Activated naive CD4-positive, alpha-beta T cell treated with anti-CD3 and anti-CD28 coated beads, Interleukin-2, amount 50 U/mL, for 24 hours (primary cell): ENCODE measurements around the gene ODAD2.
"Not testable (repeated sequence)": the region's sequence is repeated elsewhere in the genome, so short reads cannot be mapped to it uniquely, and the experiment has no call there.

Experiments
- H3K27ac Mint-ChIP-seq: one replicate; pipeline ENCODE4 v1.8.0; 2021; ENCODE audit warnings: mild to moderate bottlenecking, mixed read lengths
- H3K27me3 Mint-ChIP-seq: one replicate; pipeline ENCODE4 v1.8.0; 2021; ENCODE audit warnings: mixed read lengths
- H3K36me3 Mint-ChIP-seq: one replicate; pipeline ENCODE4 v1.8.0; 2021; ENCODE audit warnings: mixed read lengths
- H3K4me1 Mint-ChIP-seq: one replicate; pipeline ENCODE4 v1.8.0; 2021; ENCODE audit warnings: mixed read lengths
- H3K4me3 Mint-ChIP-seq: one replicate; pipeline ENCODE4 v1.8.0; 2021; ENCODE audit warnings: mild to moderate bottlenecking, mixed read lengths
- H3K9me3 Mint-ChIP-seq: one replicate; pipeline ENCODE4 v1.8.0; 2021; ENCODE audit warnings: mixed read lengths

Gene ODAD2

DNA sequence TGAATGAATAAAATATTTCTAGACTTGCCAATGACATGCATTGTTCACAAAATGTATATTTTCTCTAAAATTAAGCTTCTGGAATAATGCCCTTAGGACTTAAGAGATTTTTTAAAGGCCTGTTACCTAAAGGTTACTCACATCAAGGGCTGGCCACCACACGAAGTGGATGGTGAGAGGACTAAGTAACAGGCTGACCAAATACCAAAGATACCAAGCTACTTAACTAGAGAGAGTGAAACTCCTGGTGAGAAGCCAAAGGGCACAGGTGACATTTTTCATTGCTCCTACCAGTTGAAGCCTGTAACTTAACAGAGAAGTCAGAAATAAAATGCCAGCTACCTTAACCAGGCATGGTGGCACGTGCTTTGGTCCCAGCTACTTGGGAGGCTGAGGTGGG is 9.5 kb downstream of the ODAD2 start:
- H3K27me3 Mint-ChIP-seq, H3K4me1 Mint-ChIP-seq, H3K4me3 Mint-ChIP-seq, H3K9me3 Mint-ChIP-seq, H3K36me3 Mint-ChIP-seq, H3K27ac Mint-ChIP-seq: not testable (repeated sequence)

DNA sequence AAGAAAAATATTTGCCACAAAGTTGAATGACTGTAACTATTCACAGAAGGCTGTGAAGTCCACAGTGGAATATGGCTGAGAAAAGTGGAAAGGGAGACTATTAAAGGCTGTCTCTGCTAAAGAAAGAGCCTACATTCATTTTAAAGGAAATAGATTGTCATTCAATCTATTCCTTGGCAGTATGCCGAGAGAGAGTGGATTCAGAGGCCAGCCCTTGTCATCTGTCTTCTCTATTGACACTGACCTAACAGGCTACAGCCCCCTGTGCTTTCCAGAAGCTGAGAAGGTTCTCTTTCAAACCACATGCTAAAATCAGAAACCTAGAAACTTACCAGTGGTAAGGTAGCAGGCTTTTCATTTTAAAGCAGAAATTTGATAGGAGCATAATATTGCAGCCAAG is 12.1 kb downstream of the ODAD2 start:
- Mint-ChIP-seq H3K36me3 (no peaks in the 10 kb centered on the region), H3K4me1 (no peaks in the 10 kb centered on the region), H3K9me3 (no peaks in the 10 kb centered on the region), H3K27me3 (peaks cover 8% of the 10 kb centered on the region), H3K27ac (no peak overlapping the region), H3K4me3 (no peak overlapping the region)

DNA sequence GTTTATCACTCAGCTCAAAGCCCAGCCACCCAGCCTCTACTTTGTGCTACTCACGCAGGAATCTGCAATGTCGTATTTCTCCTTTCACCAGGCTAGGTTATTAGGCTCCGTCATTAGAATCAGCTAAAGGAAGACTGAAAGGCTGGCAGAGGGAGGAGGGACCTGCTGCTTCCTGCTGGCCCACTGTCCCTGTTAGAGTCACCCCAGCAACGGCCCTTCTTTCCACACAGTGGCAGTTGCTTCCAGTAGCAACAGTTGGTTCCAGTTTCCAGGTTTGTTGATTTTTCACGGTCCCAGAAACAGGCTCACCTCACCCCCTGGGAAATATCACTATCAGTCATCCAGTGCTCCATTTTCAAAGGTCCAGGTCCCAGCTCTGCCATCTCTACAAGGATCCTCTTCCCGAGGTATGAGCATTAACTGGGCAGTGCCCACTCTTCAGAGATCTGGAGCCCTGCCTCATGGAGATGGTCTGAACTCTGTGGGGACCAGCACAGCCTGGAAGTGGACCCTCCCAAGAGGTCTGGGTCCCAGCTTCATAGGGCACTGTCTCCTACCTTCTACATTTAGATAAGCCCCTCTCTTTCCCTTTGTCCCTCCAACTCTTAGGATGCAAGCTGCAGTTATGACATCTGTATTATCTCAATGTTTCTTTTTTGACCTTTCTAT is 15.9 kb downstream of the ODAD2 start:
- peaks cover 5% of the 10 kb centered on the region for H3K27me3 Mint-ChIP-seq
- H3K36me3 Mint-ChIP-seq, result no peaks in the 10 kb centered on the region
- no peaks in the 10 kb centered on the region for H3K9me3 Mint-ChIP-seq
- H3K4me3 Mint-ChIP-seq, result no peak overlapping the region
- H3K4me1 Mint-ChIP-seq, result no peaks in the 10 kb centered on the region
- no peak overlapping the region for H3K27ac Mint-ChIP-seq

DNA sequence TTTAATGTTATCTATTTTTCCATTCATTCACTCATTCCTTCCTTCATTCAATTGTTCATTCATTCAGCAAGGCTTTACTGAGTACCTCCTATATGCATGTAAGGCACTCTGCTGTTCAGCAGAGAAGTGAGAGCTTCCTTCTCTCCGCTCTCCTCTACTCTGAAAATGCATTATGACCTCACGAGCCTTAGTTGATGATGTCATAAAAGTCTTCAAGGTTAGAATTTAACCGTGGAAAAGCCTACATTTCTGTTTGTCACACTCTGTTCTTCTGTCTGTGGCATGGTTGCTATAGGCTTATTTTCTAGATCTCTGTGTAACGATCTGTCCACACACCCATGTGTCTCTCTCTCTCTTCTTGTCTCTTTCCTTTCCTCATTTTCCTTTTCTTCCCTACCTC is 17.1 kb downstream of the ODAD2 start:
- no peak overlapping the region for H3K27ac Mint-ChIP-seq

DNA sequence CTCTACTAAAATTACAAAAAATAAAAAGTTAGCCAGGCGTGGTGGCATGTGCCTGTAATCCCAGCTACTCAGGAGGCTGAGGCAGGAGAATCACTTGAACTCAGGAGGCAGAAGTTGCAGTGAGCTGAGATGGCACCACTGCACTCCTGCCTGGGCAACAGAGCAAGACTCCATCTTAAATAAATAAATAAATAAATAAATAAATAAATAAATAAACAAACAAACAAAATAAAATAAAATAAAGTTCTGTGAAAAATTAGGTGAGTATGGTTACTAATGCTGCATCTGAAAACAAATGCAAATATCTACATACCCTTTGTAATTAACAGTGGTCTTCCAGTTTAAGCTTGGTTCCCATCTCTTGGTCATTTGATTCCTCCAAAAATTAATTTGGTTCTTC is 28.1 kb downstream of the ODAD2 start:
- H3K4me3 Mint-ChIP-seq, H3K4me1 Mint-ChIP-seq, H3K9me3 Mint-ChIP-seq, H3K27ac Mint-ChIP-seq, H3K36me3 Mint-ChIP-seq: not testable (repeated sequence)
- peaks cover 14% of the 10 kb centered on the region for H3K27me3 Mint-ChIP-seq

More for the DNA sequence above, 17.1 kb downstream of the ODAD2 start:
- no peak overlapping the region for H3K4me3 Mint-ChIP-seq
- peaks cover 3% of the 10 kb centered on the region for H3K9me3 Mint-ChIP-seq
- no peaks in the 10 kb centered on the region for H3K4me1 Mint-ChIP-seq
- peaks cover 8% of the 10 kb centered on the region for H3K27me3 Mint-ChIP-seq
- H3K36me3 Mint-ChIP-seq, result peaks cover 2% of the 10 kb centered on the region

DNA sequence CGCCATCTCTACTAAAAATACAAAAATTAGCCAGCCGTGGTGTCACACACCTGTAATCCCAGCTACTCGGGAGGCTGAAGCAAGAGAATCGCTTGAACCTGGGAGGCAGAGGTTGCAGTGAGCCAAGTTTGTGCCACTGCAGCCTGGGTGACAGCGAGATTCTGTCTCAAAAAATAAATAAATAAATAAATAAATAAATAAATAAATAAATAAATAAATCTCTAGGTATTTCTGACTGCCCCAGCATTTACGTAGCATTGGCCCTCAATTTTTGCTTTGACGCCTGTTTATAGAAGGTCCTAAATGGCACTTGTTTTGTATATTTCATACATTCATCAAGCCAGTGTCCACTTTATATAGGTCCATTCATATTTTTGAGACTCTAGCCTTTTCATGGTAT is 28.9 kb downstream of the ODAD2 start:
- not testable (repeated sequence) for H3K27ac Mint-ChIP-seq, H3K4me1 Mint-ChIP-seq, H3K36me3 Mint-ChIP-seq, H3K9me3 Mint-ChIP-seq, H3K4me3 Mint-ChIP-seq
- peaks cover 11% of the 10 kb centered on the region for H3K27me3 Mint-ChIP-seq

DNA sequence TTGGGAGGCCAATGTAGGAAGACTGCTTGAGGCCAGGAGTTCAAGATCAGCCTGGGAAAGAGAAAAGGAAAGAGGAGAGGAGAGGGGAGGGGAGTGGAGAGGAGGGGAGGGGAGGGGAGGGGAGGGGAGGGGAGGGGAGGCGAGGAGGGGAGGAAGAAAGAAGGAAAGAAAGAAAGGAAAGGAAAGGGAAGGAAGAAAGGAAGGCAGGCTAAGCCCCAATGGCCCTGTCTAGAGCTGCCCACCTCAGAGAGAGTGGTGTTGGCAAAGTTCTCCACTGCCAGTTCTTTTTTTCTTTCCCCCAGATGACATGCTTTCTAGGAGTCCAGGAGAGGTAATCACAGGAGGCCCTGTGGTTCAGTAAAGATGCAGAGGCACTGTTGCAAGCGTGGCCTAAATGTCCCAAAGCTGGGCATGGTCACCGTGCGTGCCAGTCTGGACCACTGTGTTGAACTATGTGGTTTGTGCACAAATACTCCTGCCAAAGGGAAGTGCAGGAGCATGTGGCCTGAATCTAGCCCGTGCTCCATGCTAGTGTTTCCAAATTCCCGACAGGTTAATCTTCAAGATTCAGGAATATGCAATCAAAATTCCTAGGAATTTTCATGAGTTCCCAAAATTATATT is 39.7 kb downstream of the ODAD2 start:
- Mint-ChIP-seq H3K36me3 (no peaks in the 10 kb centered on the region), H3K27me3 (no peaks in the 10 kb centered on the region), H3K27ac (no peak overlapping the region), H3K9me3 (no peaks in the 10 kb centered on the region), H3K4me3 (no peak overlapping the region), H3K4me1 (peaks cover 19% of the 10 kb centered on the region)

DNA sequence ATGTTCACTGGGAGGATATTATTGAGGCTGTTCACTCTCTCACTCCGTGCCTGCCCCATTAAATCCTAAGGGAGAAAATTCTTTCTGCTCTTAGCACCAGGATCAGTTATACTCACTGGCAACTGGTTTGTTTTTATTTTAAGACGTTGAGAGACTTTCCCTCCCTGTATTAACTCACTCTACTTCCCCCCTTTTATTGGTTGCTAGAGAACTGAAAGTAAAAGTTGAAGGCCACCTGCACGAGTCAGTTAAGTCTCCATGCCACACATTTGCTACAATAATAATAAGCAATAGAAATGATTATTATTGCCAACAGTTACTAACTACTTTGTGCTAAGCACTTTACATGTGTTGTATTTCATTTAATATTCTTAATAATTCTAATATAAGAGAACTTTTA is 40.5 kb downstream of the ODAD2 start:
- H3K36me3 Mint-ChIP-seq, H3K27me3 Mint-ChIP-seq, H3K27ac Mint-ChIP-seq, H3K9me3 Mint-ChIP-seq: not testable (repeated sequence)
- Mint-ChIP-seq H3K4me1 (peaks cover 19% of the 10 kb centered on the region), H3K4me3 (peak overlapping the region; percentile 71)

DNA sequence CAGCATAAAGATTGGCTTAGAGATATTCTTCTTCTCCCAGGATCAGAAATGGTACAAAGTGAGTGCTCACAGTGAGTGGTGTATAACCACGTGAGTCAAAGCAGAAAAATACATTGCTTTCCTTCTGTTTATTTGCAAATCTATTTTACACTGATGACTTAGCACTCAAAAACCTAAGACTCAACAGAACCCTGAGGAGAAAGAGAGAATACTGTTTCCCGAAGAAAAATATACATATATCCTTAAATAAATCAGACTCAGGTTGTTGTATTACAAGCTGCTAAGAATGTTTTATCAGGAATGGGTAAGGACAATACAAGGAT is 48.7 kb downstream of the ODAD2 start:
- no peaks in the 10 kb centered on the region for H3K36me3 Mint-ChIP-seq

DNA sequence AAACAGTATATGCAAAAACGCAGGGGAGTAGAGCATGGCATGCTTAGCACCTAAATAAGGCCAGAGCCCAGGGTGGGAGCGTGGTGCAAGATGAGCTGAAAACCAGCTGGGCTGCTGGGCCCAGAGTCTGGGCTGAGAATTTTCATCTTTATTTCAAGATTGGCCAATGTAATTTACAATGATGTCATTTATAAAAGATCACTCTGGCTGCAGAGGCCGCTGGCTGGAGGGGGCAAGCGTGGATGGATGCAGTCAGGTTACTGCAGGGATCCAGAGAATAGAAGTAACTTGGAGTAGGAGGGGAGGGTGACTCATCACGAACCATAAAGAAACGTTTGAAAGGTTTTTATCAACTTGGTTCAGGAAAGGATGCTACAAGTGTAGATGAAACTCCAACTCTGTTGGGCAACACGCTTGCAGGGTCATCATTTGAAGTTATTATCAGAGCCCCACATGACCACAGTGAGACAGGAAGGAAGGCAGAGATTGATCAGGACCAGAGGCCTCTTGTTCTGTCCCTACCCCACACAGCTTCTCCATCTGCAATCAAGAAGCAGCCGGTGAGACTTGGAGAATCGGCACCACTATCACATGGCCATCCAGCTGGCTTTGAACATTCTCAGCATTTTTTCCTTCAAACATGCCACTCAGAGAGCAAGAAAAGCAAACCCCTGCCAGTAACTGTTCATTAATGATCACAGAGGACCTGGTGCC is 49.2 kb downstream of the ODAD2 start:
- no peak overlapping the region for H3K27ac Mint-ChIP-seq
- H3K27me3 Mint-ChIP-seq, result peaks cover 3% of the 10 kb centered on the region
- H3K9me3 Mint-ChIP-seq, result no peaks in the 10 kb centered on the region
- no peaks in the 10 kb centered on the region for H3K4me1 Mint-ChIP-seq
- no peaks in the 10 kb centered on the region for H3K36me3 Mint-ChIP-seq
- H3K4me3 Mint-ChIP-seq, result no peak overlapping the region

More for the DNA sequence above, 48.7 kb downstream of the ODAD2 start:
- Mint-ChIP-seq H3K4me1 (no peaks in the 10 kb centered on the region), H3K4me3 (no peak overlapping the region), H3K27ac (no peak overlapping the region), H3K9me3 (no peaks in the 10 kb centered on the region), H3K27me3 (peaks cover 1% of the 10 kb centered on the region)

DNA sequence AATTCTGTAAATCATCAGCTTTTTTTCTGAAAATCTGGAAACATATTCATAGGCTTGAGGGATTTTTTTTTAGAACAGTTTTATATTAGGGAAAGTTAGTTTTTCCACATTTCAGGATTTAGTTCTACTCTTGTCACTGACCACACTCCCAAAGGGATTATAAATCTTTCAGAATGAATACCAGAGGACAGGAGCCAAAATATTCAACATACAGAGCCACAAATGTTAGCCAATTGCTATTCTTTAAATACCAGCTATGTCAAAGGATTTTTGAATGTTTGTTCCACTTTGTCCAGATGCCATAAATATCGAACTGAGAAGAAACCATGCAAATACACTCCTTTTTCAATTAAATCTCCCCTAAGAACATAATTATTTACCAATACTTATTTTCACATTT is 50.7 kb downstream of the ODAD2 start:
- Mint-ChIP-seq H3K36me3 (no peaks in the 10 kb centered on the region), H3K4me3 (no peak overlapping the region), H3K27ac (no peak overlapping the region), H3K9me3 (no peaks in the 10 kb centered on the region), H3K4me1 (no peaks in the 10 kb centered on the region), H3K27me3 (peaks cover 6% of the 10 kb centered on the region)

DNA sequence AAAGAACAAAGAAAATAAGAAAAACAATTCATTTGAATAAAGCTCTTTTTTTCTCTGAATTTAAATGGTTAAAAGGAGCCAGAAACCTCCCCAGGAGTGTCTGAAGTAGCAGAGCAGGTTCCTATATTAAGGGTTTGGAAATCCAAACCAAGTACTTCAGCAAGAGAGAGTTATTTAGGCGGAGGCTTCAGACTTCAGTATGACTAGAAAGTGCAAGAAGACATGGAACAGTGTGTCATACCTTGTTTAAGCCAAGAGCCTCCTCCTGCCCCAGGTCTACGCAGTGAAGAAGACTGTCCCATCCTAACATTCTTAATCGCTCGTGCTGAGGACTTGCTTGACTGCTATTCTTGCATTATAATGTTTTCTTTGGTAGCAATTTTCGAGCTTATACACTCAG is 51.3 kb downstream of the ODAD2 start:
- H3K27ac Mint-ChIP-seq, result no peak overlapping the region
- no peaks in the 10 kb centered on the region for H3K36me3 Mint-ChIP-seq
- peaks cover 7% of the 10 kb centered on the region for H3K27me3 Mint-ChIP-seq
- no peaks in the 10 kb centered on the region for H3K4me1 Mint-ChIP-seq
- no peaks in the 10 kb centered on the region for H3K9me3 Mint-ChIP-seq
- no peak overlapping the region for H3K4me3 Mint-ChIP-seq

DNA sequence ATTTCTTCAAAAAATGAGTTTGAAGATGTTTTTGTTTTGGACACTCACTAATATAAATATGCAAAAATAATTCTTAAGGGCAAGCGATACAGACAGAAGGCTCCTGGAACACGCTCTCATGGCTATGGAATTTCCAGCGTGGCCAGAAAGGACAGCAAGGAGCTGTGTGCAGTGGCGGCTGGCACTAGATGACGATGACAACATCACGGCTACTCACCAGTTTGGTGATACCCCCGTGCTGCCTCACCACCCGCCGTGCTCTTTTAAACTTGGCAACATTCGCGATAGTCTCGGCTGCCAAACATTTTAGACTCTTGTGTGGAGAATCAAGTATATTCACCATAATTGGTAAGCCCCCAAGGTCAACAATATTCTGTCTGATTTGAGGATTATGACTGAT is 54.9 kb downstream of the ODAD2 start:
- H3K27me3 Mint-ChIP-seq, result peaks cover 7% of the 10 kb centered on the region
- H3K27ac Mint-ChIP-seq, result no peak overlapping the region
- no peaks in the 10 kb centered on the region for H3K9me3 Mint-ChIP-seq
- H3K4me1 Mint-ChIP-seq, result no peaks in the 10 kb centered on the region
- H3K4me3 Mint-ChIP-seq, result no peak overlapping the region
- no peaks in the 10 kb centered on the region for H3K36me3 Mint-ChIP-seq

DNA sequence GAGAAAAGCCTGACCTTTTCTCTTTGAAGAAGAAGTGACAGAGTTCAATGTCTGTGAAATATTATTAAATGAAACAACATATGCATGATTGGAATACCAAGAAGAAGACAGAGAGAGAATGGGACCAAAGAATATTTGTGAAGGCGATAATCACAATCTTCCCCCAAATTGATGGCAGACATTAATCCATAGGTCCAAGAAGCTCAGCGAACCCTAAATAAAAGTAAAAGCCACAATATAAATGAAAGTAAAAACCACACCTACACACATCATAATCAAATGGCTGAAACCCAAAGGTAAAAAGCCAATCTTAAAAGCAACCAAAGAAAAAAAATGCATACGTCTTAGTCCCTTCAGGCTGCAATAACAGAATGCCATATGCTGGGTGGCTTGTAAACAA is 84.0 kb downstream of the ODAD2 start:
- H3K27me3 Mint-ChIP-seq, result peaks cover 4% of the 10 kb centered on the region
- no peak overlapping the region for H3K4me3 Mint-ChIP-seq
- no peak overlapping the region for H3K27ac Mint-ChIP-seq
- no peaks in the 10 kb centered on the region for H3K36me3 Mint-ChIP-seq
- peaks cover 7% of the 10 kb centered on the region for H3K9me3 Mint-ChIP-seq
- H3K4me1 Mint-ChIP-seq, result no peaks in the 10 kb centered on the region

DNA sequence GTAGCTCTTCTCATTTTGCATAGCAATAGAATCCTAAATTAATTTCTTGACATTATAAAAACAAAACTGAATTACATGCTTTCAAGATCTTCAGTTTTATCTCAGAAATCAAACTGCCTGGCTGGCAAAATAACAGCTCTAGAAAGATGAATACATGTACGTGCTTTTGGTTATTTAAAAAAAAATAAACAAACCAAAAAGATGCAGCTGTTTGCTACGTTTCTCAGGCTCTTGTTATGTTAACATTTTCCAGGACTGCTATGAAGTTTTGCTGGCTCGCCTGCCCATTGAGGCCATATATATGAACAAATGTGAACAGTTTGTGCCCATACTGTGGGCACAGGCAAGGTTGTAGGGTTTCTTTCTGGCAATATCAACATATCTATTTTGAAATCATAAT is 86.6 kb downstream of the ODAD2 start:
- peaks cover 4% of the 10 kb centered on the region for H3K27me3 Mint-ChIP-seq
- no peak overlapping the region for H3K27ac Mint-ChIP-seq
- H3K4me1 Mint-ChIP-seq, result no peaks in the 10 kb centered on the region
- H3K9me3 Mint-ChIP-seq, result peaks cover 7% of the 10 kb centered on the region
- no peaks in the 10 kb centered on the region for H3K36me3 Mint-ChIP-seq
- H3K4me3 Mint-ChIP-seq, result no peak overlapping the region

DNA sequence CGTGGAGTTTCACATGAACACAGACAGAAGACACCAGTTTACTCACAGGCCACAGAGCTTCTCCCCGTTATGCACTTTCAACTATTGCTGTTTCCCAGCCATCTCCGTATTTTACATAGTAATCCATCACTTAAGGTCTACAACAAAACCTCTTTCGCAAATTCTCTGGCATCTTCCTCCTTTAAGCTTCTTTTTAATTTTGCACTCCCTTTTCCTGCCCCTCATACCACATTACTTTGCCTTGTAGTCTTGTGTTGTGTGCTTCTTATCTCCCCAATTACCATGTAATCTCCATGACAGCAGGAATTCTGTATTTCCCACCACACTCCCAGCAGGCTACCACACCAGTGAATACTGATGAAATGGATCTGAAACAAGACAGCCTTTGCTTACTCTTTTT is 87.3 kb downstream of the ODAD2 start:
- no peak overlapping the region for H3K27ac Mint-ChIP-seq
- peaks cover 7% of the 10 kb centered on the region for H3K9me3 Mint-ChIP-seq
- H3K4me1 Mint-ChIP-seq, result no peaks in the 10 kb centered on the region
- peaks cover 4% of the 10 kb centered on the region for H3K27me3 Mint-ChIP-seq
- no peaks in the 10 kb centered on the region for H3K36me3 Mint-ChIP-seq
- H3K4me3 Mint-ChIP-seq, result no peak overlapping the region
